DND-41 (cell line): ENCODE results near the gene NTRK1.

Experiments used
- EZH2 ChIP-seq: IDR thresholded peaks from 3 replicates; pipeline ENCODE4 v1.6.1; 2012; ENCODE audit warnings: borderline replicate concordance, low read depth, mild to moderate bottlenecking, moderate library complexity, low read length, inconsistent platforms; ENCODE audit not compliant: severe bottlenecking
- TF ChIP-seq, protein P1 (sequence below): IDR thresholded peaks from 2 replicates; pipeline ENCODE4 v1.5.1; 2012; ENCODE audit warnings: borderline replicate concordance, low read length, moderate library complexity, mild to moderate bottlenecking; ENCODE audit not compliant: poor library complexity, severe bottlenecking; ENCODE audit errors: extremely low read depth

DNA sequence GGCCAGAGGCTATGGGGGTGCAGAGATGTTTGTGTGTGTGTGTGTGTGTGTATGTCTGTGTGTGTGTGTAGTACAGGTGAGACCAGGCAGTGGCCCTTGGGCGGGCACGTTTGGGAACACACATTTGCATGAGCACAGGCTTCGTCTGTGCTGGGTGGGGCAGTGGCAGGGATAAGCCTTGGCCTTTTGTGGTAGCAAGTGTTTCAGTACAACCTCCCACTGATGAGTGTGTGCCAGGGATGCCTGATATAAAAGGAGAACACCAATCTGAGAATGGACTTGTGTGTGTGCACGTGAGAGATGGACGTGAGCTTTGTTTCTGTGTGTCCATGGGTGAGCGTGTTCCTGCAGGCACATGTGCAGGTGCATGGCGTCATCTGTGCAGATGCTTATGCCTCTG lies 3.0 kb downstream of the NTRK1 start:
- TF ChIP-seq, protein P1, sequence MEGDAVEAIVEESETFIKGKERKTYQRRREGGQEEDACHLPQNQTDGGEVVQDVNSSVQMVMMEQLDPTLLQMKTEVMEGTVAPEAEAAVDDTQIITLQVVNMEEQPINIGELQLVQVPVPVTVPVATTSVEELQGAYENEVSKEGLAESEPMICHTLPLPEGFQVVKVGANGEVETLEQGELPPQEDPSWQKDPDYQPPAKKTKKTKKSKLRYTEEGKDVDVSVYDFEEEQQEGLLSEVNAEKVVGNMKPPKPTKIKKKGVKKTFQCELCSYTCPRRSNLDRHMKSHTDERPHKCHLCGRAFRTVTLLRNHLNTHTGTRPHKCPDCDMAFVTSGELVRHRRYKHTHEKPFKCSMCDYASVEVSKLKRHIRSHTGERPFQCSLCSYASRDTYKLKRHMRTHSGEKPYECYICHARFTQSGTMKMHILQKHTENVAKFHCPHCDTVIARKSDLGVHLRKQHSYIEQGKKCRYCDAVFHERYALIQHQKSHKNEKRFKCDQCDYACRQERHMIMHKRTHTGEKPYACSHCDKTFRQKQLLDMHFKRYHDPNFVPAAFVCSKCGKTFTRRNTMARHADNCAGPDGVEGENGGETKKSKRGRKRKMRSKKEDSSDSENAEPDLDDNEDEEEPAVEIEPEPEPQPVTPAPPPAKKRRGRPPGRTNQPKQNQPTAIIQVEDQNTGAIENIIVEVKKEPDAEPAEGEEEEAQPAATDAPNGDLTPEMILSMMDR, result no peak
- TF ChIP-seq EZH2, result no peak
